SH-SY5Y (cell line): ENCODE measurements around the gene MYOT.

Experiments used
- GATA2 ChIP-seq: IDR thresholded peaks from 2 replicates; pipeline ENCODE4 v1.6.1; 2011; ENCODE audit warnings: mild to moderate bottlenecking, low read depth, low read length
- GATA3 ChIP-seq: IDR thresholded peaks from 2 replicates; pipeline ENCODE4 v1.6.1; 2011; ENCODE audit warnings: low read depth, mild to moderate bottlenecking, low read length, moderate library complexity

GRCh38 chr5:137891849-137892248 lies 24.2 kb downstream of the MYOT start:
- TF ChIP-seq GATA2 = no peak
- no peak for TF ChIP-seq GATA3
